Kidney (tissue), 14 donors: ENCODE data around the gene LCOR. TPM values are rescaled to one million over a fixed set of nuclear protein-coding genes. Genes with fewer than 3 reads are reported as not detected.

Source experiments
- DNase-seq, 5 donors: peaks; one replicate each; pipeline ENCODE4 v3.0.0-alpha.2; 2013 to 2020
- FAIRE-seq: peaks from 2 replicates; lab custom pipeline; 2012; peaks lifted over from hg19 to GRCh38; lab: Jason Lieb, UNC
- H3K27ac ChIP-seq, 2 donors: one replicate each; pipeline ENCODE4 v1.7.0; 2013; ENCODE audit warnings: low read depth in 2 of 2, low read length in 2 of 2, inconsistent platforms in 1 of 2
- H3K27me3 ChIP-seq: one replicate; pipeline ENCODE4 v1.7.1; 2013; ENCODE audit warnings: low read length, inconsistent platforms; ENCODE audit not compliant: control insufficient read depth, insufficient read depth
- H3K36me3 ChIP-seq, 3 donors: one replicate each; pipeline versions ENCODE4 v1.7.0 to v1.7.1; 2013; ENCODE audit warnings: low read length in 3 of 3, control low read depth in 1 of 3, inconsistent platforms in 1 of 3; ENCODE audit not compliant: insufficient read depth in 3 of 3, control insufficient read depth in 2 of 3
- H3K4me1 ChIP-seq, 3 donors: one replicate each; pipeline versions ENCODE4 v1.7.0 to v1.7.1; 2013; ENCODE audit warnings: low read length in 3 of 3, inconsistent platforms in 1 of 3, low read depth in 1 of 3; ENCODE audit not compliant: control insufficient read depth in 2 of 3, insufficient read depth in 2 of 3
- H3K4me3 ChIP-seq, 3 donors: one replicate each; pipeline versions ENCODE4 v1.7.0 to v1.8.1; 2013; ENCODE audit warnings: low read length in 3 of 3, control low read depth in 1 of 3, inconsistent platforms in 1 of 3
- H3K9ac ChIP-seq, 3 donors: one replicate each; pipeline versions ENCODE4 v1.7.0 to v1.7.1; 2013; ENCODE audit warnings: low read length in 3 of 3, control low read depth in 1 of 3, inconsistent platforms in 1 of 3
- H3K9me3 ChIP-seq, 3 donors: one replicate each; pipeline versions ENCODE4 v1.7.0 to v1.7.1; 2013; ENCODE audit warnings: low read length in 3 of 3, control low read depth in 1 of 3, inconsistent platforms in 1 of 3; ENCODE audit not compliant: control insufficient read depth in 2 of 3, insufficient read depth in 1 of 3
- intact Hi-C: fragments of 100-400 bp; cut with DNase I; formaldehyde crosslinking; loops from one replicate; pipeline ENCODE4 v1.11.1; 2022
- polyA plus RNA-seq: library from polyadenylated mRNA; stranded (reverse); fragments of 350-450 nt; fragmentation: Illumina TruSeq; extraction: RNeasy Lipid Tissue Mini Kit (QIAGEN cat#74804); gene quantifications from one replicate; pipeline ENCODE4 v1.2.3, GENCODE V29; 2014; ENCODE audit warnings: low read depth, low replicate concordance; ENCODE audit not compliant: insufficient read depth
- total RNA-seq: library from RNA; stranded (reverse); fragmentation: NEBNext Ultra II Directional; extraction: Animal tissue kit (Norgen Biotek cat#: 25700); gene quantifications from one replicate; pipeline ENCODE4 v1.2.1, GENCODE V29; 2021
- TF ChIP-seq, protein P1 (sequence below): IDR thresholded peaks from 3 replicates; pipeline ENCODE4 v1.5.1; 2012; ENCODE audit warnings: mild to moderate bottlenecking, moderate library complexity, borderline replicate concordance; ENCODE audit not compliant: insufficient read depth; ENCODE audit errors: extremely low read depth
- donor health status: control.
- donor health status: control.
- donor health status: control.
- donor health status: control.
- donor health status: control.
- donor health status: DM: yes; HTN: yes; CAD: no.
- donor health status: Normal renal cell carcinoma (clear cell type).

The LCOR gene
- total and polyA plus RNA-seq, 2 donors from 2014 or later, result 2.8 to 48.5 TPM

DNA sequence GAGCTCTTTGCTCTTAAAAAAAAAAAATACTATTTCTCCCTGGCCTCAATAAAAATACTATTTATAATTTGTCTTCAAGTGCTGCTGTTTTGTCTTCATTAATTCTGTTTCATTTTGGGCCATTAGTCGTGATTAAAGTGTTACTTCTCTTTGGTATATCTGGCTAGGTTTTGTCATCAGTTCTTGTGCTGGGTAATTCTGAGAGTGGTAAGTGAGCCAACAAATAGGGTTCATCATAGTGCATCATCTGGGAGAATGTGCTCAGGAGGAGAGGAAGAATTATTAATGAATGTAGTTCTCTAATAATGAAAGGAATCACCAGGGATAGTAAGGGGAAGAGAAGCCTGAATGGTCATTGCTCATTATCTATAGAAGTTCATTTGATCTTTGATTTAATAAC, 70.0 kb downstream of the LCOR start:
- FAIRE-seq (no peak), DNase-seq (no peak)
- H3K27me3 ChIP-seq, result no peaks in the 10 kb centered on the region
- no peaks in the 10 kb centered on the region for H3K9me3 ChIP-seq
- H3K9ac ChIP-seq, result no peak overlapping the region
- peaks cover 0 to 5% (median 3%) of the 10 kb centered on the region in 3 donors for H3K4me1 ChIP-seq
- no peak overlapping the region for H3K27ac ChIP-seq
- no peaks in the 10 kb centered on the region for H3K36me3 ChIP-seq
- TF ChIP-seq, protein P1, sequence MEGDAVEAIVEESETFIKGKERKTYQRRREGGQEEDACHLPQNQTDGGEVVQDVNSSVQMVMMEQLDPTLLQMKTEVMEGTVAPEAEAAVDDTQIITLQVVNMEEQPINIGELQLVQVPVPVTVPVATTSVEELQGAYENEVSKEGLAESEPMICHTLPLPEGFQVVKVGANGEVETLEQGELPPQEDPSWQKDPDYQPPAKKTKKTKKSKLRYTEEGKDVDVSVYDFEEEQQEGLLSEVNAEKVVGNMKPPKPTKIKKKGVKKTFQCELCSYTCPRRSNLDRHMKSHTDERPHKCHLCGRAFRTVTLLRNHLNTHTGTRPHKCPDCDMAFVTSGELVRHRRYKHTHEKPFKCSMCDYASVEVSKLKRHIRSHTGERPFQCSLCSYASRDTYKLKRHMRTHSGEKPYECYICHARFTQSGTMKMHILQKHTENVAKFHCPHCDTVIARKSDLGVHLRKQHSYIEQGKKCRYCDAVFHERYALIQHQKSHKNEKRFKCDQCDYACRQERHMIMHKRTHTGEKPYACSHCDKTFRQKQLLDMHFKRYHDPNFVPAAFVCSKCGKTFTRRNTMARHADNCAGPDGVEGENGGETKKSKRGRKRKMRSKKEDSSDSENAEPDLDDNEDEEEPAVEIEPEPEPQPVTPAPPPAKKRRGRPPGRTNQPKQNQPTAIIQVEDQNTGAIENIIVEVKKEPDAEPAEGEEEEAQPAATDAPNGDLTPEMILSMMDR, result no peak
- intact Hi-C loops, result no loop called here
- H3K4me3 ChIP-seq, result no peak overlapping the region

DNA sequence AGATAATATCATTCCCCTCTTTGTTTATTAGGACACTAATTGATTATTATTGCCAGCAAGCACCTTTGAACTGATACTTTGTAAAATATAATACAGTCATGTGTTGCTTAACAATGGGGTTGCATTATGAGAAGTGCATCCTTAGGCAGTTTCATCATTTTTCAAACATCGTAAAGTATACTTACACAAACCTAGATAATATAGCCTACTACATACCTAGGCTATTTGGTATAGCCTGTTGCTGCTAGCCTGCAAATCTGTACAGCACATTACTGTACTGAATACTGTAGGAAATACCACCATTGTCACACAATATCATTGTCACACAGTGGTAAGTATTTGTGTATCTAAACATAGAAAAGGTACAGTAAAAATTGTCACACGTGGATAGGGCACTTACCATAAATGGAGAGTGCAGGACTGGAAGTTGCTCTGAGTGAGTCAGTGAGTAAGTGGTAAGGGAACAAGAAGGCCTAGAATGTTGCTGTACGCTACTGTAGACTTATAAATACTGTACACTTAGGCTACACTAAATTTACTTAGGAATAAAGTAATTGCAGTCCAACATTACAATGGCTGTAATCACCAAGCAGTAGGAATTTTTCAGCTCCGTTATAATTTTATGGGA, 70.7 kb downstream of the LCOR start:
- DNase-seq, result no peak
- peaks cover 0 to 5% (median 3%) of the 10 kb centered on the region in 3 donors for H3K4me1 ChIP-seq
- TF ChIP-seq, protein P1, result no peak
- intact Hi-C loops, result no loop called here
- H3K27ac ChIP-seq, result no peak overlapping the region
- H3K27me3 ChIP-seq, result no peaks in the 10 kb centered on the region
- no peak overlapping the region for H3K9ac ChIP-seq
- H3K36me3 ChIP-seq, result no peaks in the 10 kb centered on the region
- H3K9me3 ChIP-seq, result no peaks in the 10 kb centered on the region
- no peak for FAIRE-seq
- H3K4me3 ChIP-seq, result no peak overlapping the region

DNA sequence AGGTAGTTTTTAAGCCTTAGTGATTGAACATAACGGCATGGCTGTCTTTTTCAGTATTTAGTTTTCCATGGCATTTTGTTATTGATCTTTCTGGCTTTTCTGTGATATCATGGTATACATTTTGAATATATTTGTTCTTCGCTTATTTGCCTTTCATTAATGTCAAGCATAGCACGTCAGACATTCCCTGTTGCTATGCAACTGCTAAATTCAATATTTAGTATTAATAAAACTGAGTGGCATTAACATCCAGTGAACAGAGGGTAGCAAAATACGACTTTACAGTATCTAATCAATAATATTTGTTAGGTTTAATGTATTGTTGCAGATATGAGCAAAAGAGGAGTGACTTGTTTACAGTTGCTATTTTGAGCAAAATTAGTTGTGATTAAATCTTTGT, 72.5 kb downstream of the LCOR start:
- Histone ChIP-seq H3K27me3 (no peaks in the 10 kb centered on the region), H3K4me1 (peaks cover 0 to 5% (median 3%) of the 10 kb centered on the region in 3 donors), H3K9ac (no peak overlapping the region), H3K4me3 (no peak overlapping the region), H3K27ac (no peak overlapping the region), H3K36me3 (no peaks in the 10 kb centered on the region), H3K9me3 (no peaks in the 10 kb centered on the region)
- no peak for DNase-seq
- TF ChIP-seq, protein P1, result no peak
- intact Hi-C loops, result no loop called here
- FAIRE-seq, result no peak

DNA sequence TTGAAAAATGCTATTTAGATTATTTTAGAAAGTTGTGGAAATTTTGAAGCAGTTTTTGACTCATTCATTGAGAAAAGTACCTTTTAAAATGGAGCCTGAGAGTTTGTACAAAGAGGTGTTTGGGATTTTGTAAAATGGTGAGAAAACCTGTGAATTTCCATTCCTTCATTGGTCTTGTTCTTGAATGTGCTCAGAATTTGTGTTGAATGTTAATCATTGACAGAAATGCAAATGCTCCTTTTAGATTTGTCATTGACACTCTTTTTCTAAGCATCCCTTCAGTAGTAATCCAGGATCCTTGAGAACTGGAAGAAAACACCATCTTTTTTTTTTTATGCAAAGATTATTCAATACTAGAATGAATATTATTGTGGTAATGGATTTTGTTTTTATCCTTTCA, 74.8 kb downstream of the LCOR start:
- peak; percentile 57 for FAIRE-seq

More for the DNA sequence above, 74.8 kb downstream of the LCOR start:
- TF ChIP-seq, protein P1, result no peak
- H3K4me3 ChIP-seq, result no peak overlapping the region
- H3K27me3 ChIP-seq, result no peaks in the 10 kb centered on the region
- no peaks in the 10 kb centered on the region for H3K36me3 ChIP-seq
- no peaks in the 10 kb centered on the region for H3K9me3 ChIP-seq
- intact Hi-C loops, result no loop called here
- no peak overlapping the region for H3K9ac ChIP-seq
- H3K27ac ChIP-seq, result no peak overlapping the region
- H3K4me1 ChIP-seq, result peaks cover 0 to 5% (median 3%) of the 10 kb centered on the region in 3 donors
- peak in 2 of 5 donors; percentile 26 to 37 for DNase-seq
